Mesothelial cell of epicardium (in vitro differentiated cells): ENCODE measurements around the gene SLC2A1. TPM values are rescaled to one million over a fixed set of nuclear protein-coding genes. Genes with fewer than 3 reads are reported as not detected.

Source experiments
- DNase-seq, 2 experiments: peaks; one replicate each; pipeline ENCODE4 v3.0.0; 2021; ENCODE audit warnings: low spot score in 2 of 2; ENCODE audit not compliant: unreplicated experiment in 2 of 2
- H3K27ac Mint-ChIP-seq: 2 replicates; pipeline ENCODE4 v1.8.0; 2021; ENCODE audit warnings: mixed read lengths
- H3K27me3 Mint-ChIP-seq: 2 replicates; pipeline ENCODE4 v1.8.0; 2021; ENCODE audit warnings: low read depth, mixed read lengths
- H3K36me3 Mint-ChIP-seq: 2 replicates; pipeline ENCODE4 v1.8.0; 2021; ENCODE audit warnings: mixed read lengths
- H3K4me1 Mint-ChIP-seq: 2 replicates; pipeline ENCODE4 v1.8.0; 2021; ENCODE audit warnings: mixed read lengths
- H3K4me3 Mint-ChIP-seq: 2 replicates; pipeline ENCODE4 v1.8.0; 2021; ENCODE audit warnings: mild to moderate bottlenecking, moderate library complexity, mixed read lengths
- H3K9me3 Mint-ChIP-seq: 2 replicates; pipeline ENCODE4 v1.8.0; 2021; ENCODE audit warnings: mixed read lengths
- CTCF ChIP-seq: fragments of 200-600 bp; sonication (generic); IDR thresholded peaks from one replicate; pipeline ENCODE4 v1.5.0; 2021; ENCODE audit warnings: antibody characterized with exemption; ENCODE audit not compliant: unreplicated experiment
- total RNA-seq: library from RNA; stranded (reverse); gene quantifications from 3 replicates; pipeline ENCODE4 v1.2.1, GENCODE V29; 2021

Gene SLC2A1
- total RNA-seq, 1 donor from 2014 or later: 786 TPM

- H3K9me3 Mint-ChIP-seq: no peaks in the 10 kb centered on the region
- H3K27ac Mint-ChIP-seq: peak overlapping the region; percentile 91
- peak overlapping the region; percentile 93 for H3K4me3 Mint-ChIP-seq
- H3K4me1 Mint-ChIP-seq: peaks cover 51% of the 10 kb centered on the region
- peaks cover 6% of the 10 kb centered on the region for H3K36me3 Mint-ChIP-seq
- TF ChIP-seq CTCF: no peak
- no peaks in the 10 kb centered on the region for H3K27me3 Mint-ChIP-seq
- DNase-seq: no peak
Measured at GRCh38 chr1:42961312-42962091, 2.8 kb upstream of the SLC2A1 start.

- Mint-ChIP-seq H3K4me3 (peak overlapping the region; percentile 93), H3K9me3 (no peaks in the 10 kb centered on the region), H3K4me1 (peaks cover 55% of the 10 kb centered on the region), H3K27me3 (no peaks in the 10 kb centered on the region), H3K27ac (peak overlapping the region; percentile 91), H3K36me3 (peaks cover 9% of the 10 kb centered on the region)
- no peak for DNase-seq
- no peak for TF ChIP-seq CTCF
Measured at GRCh38 chr1:42960566-42961311, 2.1 kb upstream of the SLC2A1 start.

GRCh38 chr1:42960122-42960390 is 1.4 kb upstream of the SLC2A1 start:
- Mint-ChIP-seq H3K4me1 (peaks cover 56% of the 10 kb centered on the region), H3K4me3 (peak overlapping the region; percentile 93), H3K27ac (peak overlapping the region; percentile 91), H3K27me3 (no peaks in the 10 kb centered on the region), H3K36me3 (peaks cover 12% of the 10 kb centered on the region), H3K9me3 (no peaks in the 10 kb centered on the region)
- no peak for DNase-seq
- TF ChIP-seq CTCF: no peak

DNA sequence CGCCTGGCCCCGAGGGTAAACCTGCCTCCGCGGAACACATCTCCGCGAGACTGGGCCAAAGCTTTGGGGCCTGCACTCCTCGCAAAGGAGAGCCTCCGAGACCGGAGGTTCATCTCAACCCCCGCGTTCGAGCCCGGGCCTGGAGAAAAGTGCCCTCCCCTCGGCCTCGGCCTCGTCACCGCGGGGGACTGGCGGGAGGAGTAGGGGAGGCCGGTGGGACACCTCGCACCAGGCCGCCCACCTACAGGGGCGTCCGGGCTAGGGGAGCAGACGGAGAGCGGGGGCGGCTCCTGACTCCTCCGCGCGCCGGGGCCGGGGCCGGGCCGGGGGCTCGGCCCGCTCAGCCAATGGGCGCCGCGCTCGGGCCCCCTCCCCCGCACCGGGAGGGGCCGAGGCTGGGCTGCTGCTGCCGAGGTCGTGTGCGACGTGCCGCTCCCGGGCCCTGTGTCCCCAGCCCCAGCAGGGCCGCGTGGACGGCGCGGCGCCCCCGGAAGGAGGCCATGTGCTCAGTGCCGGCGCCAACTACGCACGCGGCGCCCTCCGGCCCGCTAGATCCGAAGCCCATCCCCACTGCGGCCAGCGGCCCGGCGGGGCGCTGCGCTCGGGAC is 684 bp downstream of the SLC2A1 start:
- Mint-ChIP-seq H3K27me3 (no peaks in the 10 kb centered on the region), H3K9me3 (no peaks in the 10 kb centered on the region), H3K36me3 (peaks cover 18% of the 10 kb centered on the region), H3K27ac (peak overlapping the region; percentile 66), H3K4me1 (peaks cover 67% of the 10 kb centered on the region), H3K4me3 (peak overlapping the region; percentile 96)
- TF ChIP-seq CTCF: no peak
- peak; percentile 50 to 72 for DNase-seq

- Mint-ChIP-seq H3K4me1 (peaks cover 65% of the 10 kb centered on the region), H3K36me3 (peaks cover 18% of the 10 kb centered on the region), H3K9me3 (no peaks in the 10 kb centered on the region), H3K27ac (peak overlapping the region; percentile 97), H3K4me3 (peak overlapping the region; percentile 96), H3K27me3 (no peaks in the 10 kb centered on the region)
- no peak for DNase-seq
- TF ChIP-seq CTCF: no peak
Measured at GRCh38 chr1:42957229-42957879, 1.3 kb downstream of the SLC2A1 start.
